ENCODE data around the gene LMAN1.

The LMAN1 gene

DNA sequence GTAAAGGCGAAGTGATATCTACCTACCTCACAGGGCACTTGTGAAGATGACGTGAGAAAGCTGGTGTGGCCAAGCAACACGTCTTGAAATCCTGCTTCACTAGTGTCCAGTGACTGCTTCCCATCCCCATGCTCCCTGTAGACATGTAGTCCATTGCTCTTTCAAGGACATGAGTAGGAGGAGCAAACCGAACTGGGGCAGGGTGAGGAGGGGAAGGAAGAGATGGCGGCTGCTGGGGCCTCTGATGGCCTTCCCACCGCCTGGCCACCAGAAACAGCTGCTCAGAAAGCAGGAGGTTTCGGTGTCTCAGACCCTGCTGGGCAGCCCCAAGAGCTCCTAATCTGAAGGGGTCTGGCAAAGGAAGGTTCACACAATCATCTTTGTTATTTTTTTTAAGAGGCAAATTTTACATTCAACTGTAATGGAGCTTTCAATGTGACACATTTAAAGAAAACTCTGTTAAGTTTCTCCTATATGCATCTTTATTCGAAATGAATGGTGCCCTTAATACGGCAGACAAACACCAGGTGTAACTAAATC is 55.3 kb downstream of the LMAN1 start:
- TF ChIP-seq, protein P1, sequence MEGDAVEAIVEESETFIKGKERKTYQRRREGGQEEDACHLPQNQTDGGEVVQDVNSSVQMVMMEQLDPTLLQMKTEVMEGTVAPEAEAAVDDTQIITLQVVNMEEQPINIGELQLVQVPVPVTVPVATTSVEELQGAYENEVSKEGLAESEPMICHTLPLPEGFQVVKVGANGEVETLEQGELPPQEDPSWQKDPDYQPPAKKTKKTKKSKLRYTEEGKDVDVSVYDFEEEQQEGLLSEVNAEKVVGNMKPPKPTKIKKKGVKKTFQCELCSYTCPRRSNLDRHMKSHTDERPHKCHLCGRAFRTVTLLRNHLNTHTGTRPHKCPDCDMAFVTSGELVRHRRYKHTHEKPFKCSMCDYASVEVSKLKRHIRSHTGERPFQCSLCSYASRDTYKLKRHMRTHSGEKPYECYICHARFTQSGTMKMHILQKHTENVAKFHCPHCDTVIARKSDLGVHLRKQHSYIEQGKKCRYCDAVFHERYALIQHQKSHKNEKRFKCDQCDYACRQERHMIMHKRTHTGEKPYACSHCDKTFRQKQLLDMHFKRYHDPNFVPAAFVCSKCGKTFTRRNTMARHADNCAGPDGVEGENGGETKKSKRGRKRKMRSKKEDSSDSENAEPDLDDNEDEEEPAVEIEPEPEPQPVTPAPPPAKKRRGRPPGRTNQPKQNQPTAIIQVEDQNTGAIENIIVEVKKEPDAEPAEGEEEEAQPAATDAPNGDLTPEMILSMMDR (IDR thresholded peaks at IDR 0.05; ENCODE audit: insufficient read depth, low read length, missing control alignments): no peak
- DNase-seq (ENCODE audit: low read depth, low spot score): no peak
- ChIA-PET POLR2A (no interaction called here), CTCF (interaction anchor here (0.8 to 5.2 kb wide), 7 partner anchors 8 to 99 kb away, joined by 3 to 50 read pairs (median 6); no protein-coding TSS in a partner anchor)
- H3K4me3 ChIP-seq (ENCODE audit: low read depth, low read length): no peak overlapping the region

DNA sequence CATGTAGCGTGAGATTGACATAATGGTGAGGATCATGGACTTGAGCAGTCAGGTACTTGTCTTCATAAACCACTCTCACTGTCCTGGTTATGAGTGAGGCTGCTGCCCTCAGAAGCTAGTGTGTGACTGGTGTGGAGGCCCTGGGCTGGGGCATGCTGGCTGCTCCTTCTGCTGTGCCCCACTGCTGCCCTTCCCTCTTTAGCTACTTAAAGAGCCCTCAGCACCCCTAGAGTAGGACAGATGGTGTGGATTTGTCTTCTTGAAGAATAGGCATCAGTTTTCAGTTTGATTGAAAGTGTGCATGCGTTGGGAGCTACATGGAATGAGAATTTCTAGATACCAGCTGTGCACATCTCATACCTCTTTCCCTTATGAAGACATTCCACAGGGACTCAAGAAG is 56.1 kb downstream of the LMAN1 start:
- DNase-seq (ENCODE audit: low read depth, low spot score): no peak
- POLR2A ChIA-PET: no interaction called here
- TF ChIP-seq, protein P1 (IDR thresholded peaks at IDR 0.05; ENCODE audit: insufficient read depth, low read length, missing control alignments): no peak
- CTCF ChIA-PET: interaction anchor here (0.9 to 5.2 kb wide), 9 partner anchors 9 to 533 kb away, joined by 3 to 50 read pairs (median 4); no protein-coding TSS in a partner anchor
- H3K4me3 ChIP-seq (ENCODE audit: low read depth, low read length): no peak overlapping the region

DNA sequence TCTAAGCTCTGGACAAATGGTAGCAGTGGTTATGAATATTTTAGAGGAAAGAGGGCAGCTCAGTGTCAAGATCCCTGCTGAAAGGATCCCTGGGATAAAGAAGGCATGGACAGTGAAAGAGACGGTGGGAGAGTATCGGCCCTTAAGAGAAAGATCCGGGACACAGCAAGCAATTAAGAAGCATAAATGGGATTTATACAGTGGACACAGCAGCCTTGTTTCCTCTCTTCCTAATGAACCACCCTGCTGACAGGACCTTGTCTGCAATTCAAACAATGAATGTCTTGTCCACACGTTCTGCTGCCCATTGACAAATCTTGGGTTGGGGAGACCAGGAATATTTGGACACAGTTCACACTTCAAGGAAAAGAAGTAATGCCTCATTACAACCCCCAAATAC is 57.1 kb downstream of the LMAN1 start:
- H3K4me3 ChIP-seq (ENCODE audit: low read depth, low read length): no peak overlapping the region
- CTCF ChIA-PET: interaction anchor here (0.9 to 5.2 kb wide), 8 partner anchors 9 to 534 kb away, joined by 3 to 50 read pairs (median 4); no protein-coding TSS in a partner anchor
- POLR2A ChIA-PET: no interaction called here
- TF ChIP-seq, protein P1 (IDR thresholded peaks at IDR 0.05; ENCODE audit: insufficient read depth, low read length, missing control alignments): no peak
- no peak for DNase-seq (ENCODE audit: low read depth, low spot score)

DNA sequence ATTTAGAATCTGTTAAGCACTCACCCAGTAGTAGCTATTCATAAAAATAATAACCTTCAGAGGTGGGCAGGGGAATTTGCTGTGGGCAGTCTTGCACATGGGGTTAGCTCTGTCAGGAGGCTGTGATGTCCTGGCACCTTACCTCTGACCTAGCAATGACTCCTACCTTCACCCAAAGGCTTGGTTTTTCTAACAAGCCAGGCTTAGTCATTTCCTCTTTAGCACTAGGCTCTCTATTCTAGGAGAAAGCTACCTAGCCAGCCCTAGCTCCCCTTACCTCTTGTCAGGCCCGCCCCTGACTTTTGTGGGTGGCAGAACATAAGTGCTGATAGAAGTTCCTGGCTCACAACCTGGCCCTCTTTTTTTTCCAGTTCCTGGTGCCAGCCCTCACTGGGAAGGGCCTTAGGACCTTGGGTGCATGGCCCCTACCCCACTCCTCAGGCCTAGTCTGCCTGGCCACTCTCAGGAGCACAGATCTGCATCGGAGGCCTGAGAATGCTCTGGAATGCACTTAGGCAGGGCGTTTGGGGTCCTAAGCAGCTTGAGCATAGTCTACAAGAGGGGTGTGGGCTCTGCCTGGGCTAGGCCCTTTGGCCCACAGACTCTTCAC is 58.3 kb downstream of the LMAN1 start:
- no peak overlapping the region for H3K4me3 ChIP-seq (ENCODE audit: low read depth, low read length)
- DNase-seq (ENCODE audit: low read depth, low spot score): no peak
- TF ChIP-seq, protein P1 (IDR thresholded peaks at IDR 0.05; ENCODE audit: insufficient read depth, low read length, missing control alignments): no peak
- ChIA-PET CTCF (interaction anchor here (0.7 to 5.2 kb wide), 5 partner anchors 9 to 102 kb away, joined by 3 to 50 read pairs (median 5); no protein-coding TSS in a partner anchor), POLR2A (no interaction called here)

DNA sequence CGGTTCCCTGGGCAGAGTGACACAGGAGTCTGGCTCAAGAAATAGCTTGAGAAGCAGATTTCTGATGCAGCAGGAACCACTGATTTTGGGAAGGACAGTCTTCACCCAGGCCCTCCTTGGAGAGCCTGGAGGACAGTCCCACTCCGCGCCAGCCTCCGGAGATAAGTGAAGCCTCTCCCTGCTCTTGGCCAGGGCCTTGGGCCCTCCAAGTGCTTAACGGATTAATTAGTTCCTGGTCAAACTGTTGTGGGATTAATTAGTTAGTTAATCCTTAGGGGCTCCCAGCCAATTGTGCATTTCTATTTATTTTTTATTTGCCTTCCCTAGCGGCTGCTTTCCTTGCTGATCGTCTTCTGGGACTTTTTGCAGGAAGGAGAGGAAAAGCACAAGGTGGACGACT is 60.2 kb downstream of the LMAN1 start:
- H3K4me3 ChIP-seq (ENCODE audit: low read depth, low read length): no peak overlapping the region

DNA sequence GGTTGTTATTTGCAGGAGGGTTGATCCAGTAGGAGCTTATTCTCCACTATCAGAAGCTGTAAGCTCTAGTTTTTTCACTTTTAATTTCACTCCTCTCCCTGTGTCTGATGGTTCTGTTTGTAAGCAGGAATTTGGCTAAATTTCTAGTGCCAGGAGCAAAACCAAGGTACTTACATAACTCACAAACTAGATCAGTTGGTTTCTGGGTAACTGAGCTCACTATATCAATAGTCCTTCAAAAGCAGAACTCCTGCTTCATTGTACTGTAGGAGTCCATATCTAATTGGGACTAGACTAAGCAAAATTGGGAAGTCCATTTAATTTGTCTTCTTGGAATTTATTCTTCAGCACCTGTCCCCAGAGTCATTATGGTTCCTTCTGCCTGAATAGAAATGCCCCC is 65.7 kb downstream of the LMAN1 start:
- ChIA-PET POLR2A (no interaction called here), CTCF (interaction anchor here (0.6 to 1.3 kb wide), 4 partner anchors 9 to 109 kb away, joined by 3 to 4 read pairs (median 3); no protein-coding TSS in a partner anchor)
- H3K4me3 ChIP-seq (ENCODE audit: low read depth, low read length): no peak overlapping the region
- no peak for DNase-seq (ENCODE audit: low read depth, low spot score)
- TF ChIP-seq, protein P1 (IDR thresholded peaks at IDR 0.05; ENCODE audit: insufficient read depth, low read length, missing control alignments): no peak

More for the DNA sequence above, 60.2 kb downstream of the LMAN1 start:
- TF ChIP-seq, protein P1 (IDR thresholded peaks at IDR 0.05; ENCODE audit: insufficient read depth, low read length, missing control alignments): no peak
- CTCF ChIA-PET: interaction anchor here (0.9 to 1.6 kb wide), 5 partner anchors 9 to 215 kb away, joined by 3 to 10 read pairs (median 3); no protein-coding TSS in a partner anchor
- POLR2A ChIA-PET: no interaction called here
- DNase-seq (ENCODE audit: low read depth, low spot score): no peak

Measured in AG04449 (cell line).